IPS DF 6.9 (cell line): Measurements from ENCODE around the gene IL1RAPL1.
"Not testable (repeated sequence)": the region's sequence is repeated elsewhere in the genome, so short reads cannot be mapped to it uniquely, and the experiment has no call there.

Source experiments
- DNase-seq: peaks from one replicate; pipeline ENCODE4 v3.0.0-alpha.2; 2013; ENCODE audit warnings: low read depth, low spot score
- H3K27ac ChIP-seq: one replicate; pipeline ENCODE4 v1.5.1; 2013; ENCODE audit warnings: low read length, control low read depth
- H3K27me3 ChIP-seq: 2 replicates; pipeline ENCODE4 v1.6.1; 2013; ENCODE audit warnings: mild to moderate bottlenecking, low read length; ENCODE audit not compliant: control insufficient read depth, insufficient read depth
- H3K36me3 ChIP-seq: 2 replicates; pipeline ENCODE4 v1.6.1; 2013; ENCODE audit warnings: low read length; ENCODE audit not compliant: control insufficient read depth, insufficient read depth
- H3K4me1 ChIP-seq: 2 replicates; pipeline ENCODE4 v1.6.1; 2013; ENCODE audit warnings: low read length; ENCODE audit not compliant: control insufficient read depth, insufficient read depth
- H3K4me3 ChIP-seq: 2 replicates; pipeline ENCODE4 v1.5.1; 2013; ENCODE audit warnings: mild to moderate bottlenecking, low read length
- H3K9me3 ChIP-seq: 2 replicates; pipeline ENCODE4 v1.6.1; 2013; ENCODE audit warnings: low read length, inconsistent platforms; ENCODE audit not compliant: control insufficient read depth, insufficient read depth
- WGBS: extraction: QIAGEN DNeasy Blood & Tissue Kit; methylation state at CpG from one replicate; pipeline ENCODE4 v1.1.7; 2013; ENCODE audit warnings: mixed read lengths, missing lambda C conversion rate; ENCODE audit not compliant: insufficient read length, insufficient coverage; 5-methylcytosine and 5-hydroxymethylcytosine counted together

The IL1RAPL1 gene

GRCh38 chrX:29318012-29318411 is 730.8 kb downstream of the IL1RAPL1 start:
- H3K36me3 ChIP-seq, result no peaks in the 10 kb centered on the region
- H3K4me1 ChIP-seq, result no peaks in the 10 kb centered on the region
- DNase-seq, result no peak
- no peak overlapping the region for H3K27ac ChIP-seq
- H3K4me3 ChIP-seq, result no peak overlapping the region
- no peaks in the 10 kb centered on the region for H3K27me3 ChIP-seq
- H3K9me3 ChIP-seq, result no peaks in the 10 kb centered on the region
- WGBS, result no CpG with 5 or more reads among the region's 1 CpG

- not testable (repeated sequence) for H3K27ac ChIP-seq, H3K27me3 ChIP-seq, DNase-seq, H3K4me1 ChIP-seq, H3K36me3 ChIP-seq, H3K4me3 ChIP-seq, H3K9me3 ChIP-seq
- no CpG with 5 or more reads among the region's 3 CpGs for WGBS
These were observed 745.2 kb downstream of the IL1RAPL1 start for GRCh38 chrX:29332429-29332828.

GRCh38 chrX:29333091-29333490 is 745.8 kb downstream of the IL1RAPL1 start:
- H3K9me3 ChIP-seq, H3K4me1 ChIP-seq, H3K4me3 ChIP-seq, H3K27ac ChIP-seq, H3K36me3 ChIP-seq, H3K27me3 ChIP-seq, DNase-seq: not testable (repeated sequence)
- WGBS, result no CpG with 5 or more reads among the region's 27 CpGs

- no peaks in the 10 kb centered on the region for H3K27me3 ChIP-seq
- no peaks in the 10 kb centered on the region for H3K4me1 ChIP-seq
- H3K9me3 ChIP-seq, result no peaks in the 10 kb centered on the region
- no peak overlapping the region for H3K27ac ChIP-seq
- H3K4me3 ChIP-seq, result no peak overlapping the region
- H3K36me3 ChIP-seq, result no peaks in the 10 kb centered on the region
- DNase-seq, result no peak
These were observed 761.0 kb downstream of the IL1RAPL1 start for GRCh38 chrX:29348288-29348687.

GRCh38 chrX:29359276-29359675 is 772.0 kb downstream of the IL1RAPL1 start:
- no peak for DNase-seq
- Histone ChIP-seq H3K36me3 (no peaks in the 10 kb centered on the region), H3K9me3 (no peaks in the 10 kb centered on the region), H3K4me3 (no peak overlapping the region), H3K27ac (no peak overlapping the region), H3K4me1 (no peaks in the 10 kb centered on the region), H3K27me3 (no peaks in the 10 kb centered on the region)
- WGBS, result no CpG with 5 or more reads among the region's 1 CpG

- H3K36me3 ChIP-seq, H3K4me3 ChIP-seq, DNase-seq, H3K9me3 ChIP-seq, H3K27me3 ChIP-seq, H3K4me1 ChIP-seq, H3K27ac ChIP-seq: not testable (repeated sequence)
These were observed 787.5 kb downstream of the IL1RAPL1 start for GRCh38 chrX:29374765-29375164.

GRCh38 chrX:29376584-29376983 is 789.3 kb downstream of the IL1RAPL1 start:
- DNase-seq, result no peak
- Histone ChIP-seq H3K36me3 (no peaks in the 10 kb centered on the region), H3K27me3 (no peaks in the 10 kb centered on the region), H3K4me1 (no peaks in the 10 kb centered on the region), H3K4me3 (no peak overlapping the region), H3K27ac (no peak overlapping the region), H3K9me3 (no peaks in the 10 kb centered on the region)
- WGBS, result no CpG with 5 or more reads among the region's 1 CpG

GRCh38 chrX:29382811-29383210 is 795.6 kb downstream of the IL1RAPL1 start:
- Histone ChIP-seq H3K4me1 (no peaks in the 10 kb centered on the region), H3K4me3 (no peak overlapping the region), H3K9me3 (no peaks in the 10 kb centered on the region), H3K27ac (no peak overlapping the region), H3K27me3 (no peaks in the 10 kb centered on the region), H3K36me3 (no peaks in the 10 kb centered on the region)
- no peak for DNase-seq

- no peaks in the 10 kb centered on the region for H3K4me1 ChIP-seq
- DNase-seq, result no peak
- no peaks in the 10 kb centered on the region for H3K9me3 ChIP-seq
- no peaks in the 10 kb centered on the region for H3K36me3 ChIP-seq
- H3K4me3 ChIP-seq, result no peak overlapping the region
- no peaks in the 10 kb centered on the region for H3K27me3 ChIP-seq
- H3K27ac ChIP-seq, result no peak overlapping the region
- WGBS, result no CpG with 5 or more reads among the region's 1 CpG
These were observed 801.3 kb downstream of the IL1RAPL1 start for GRCh38 chrX:29388509-29388908.

GRCh38 chrX:29397506-29397905 is 810.3 kb downstream of the IL1RAPL1 start:
- H3K27me3 ChIP-seq, result no peaks in the 10 kb centered on the region
- H3K9me3 ChIP-seq, result no peaks in the 10 kb centered on the region
- no peak overlapping the region for H3K4me3 ChIP-seq
- DNase-seq, result no peak
- no peaks in the 10 kb centered on the region for H3K36me3 ChIP-seq
- H3K27ac ChIP-seq, result no peak overlapping the region
- H3K4me1 ChIP-seq, result no peaks in the 10 kb centered on the region

- H3K9me3 ChIP-seq, result no peaks in the 10 kb centered on the region
- no peaks in the 10 kb centered on the region for H3K4me1 ChIP-seq
- H3K27me3 ChIP-seq, result no peaks in the 10 kb centered on the region
- H3K4me3 ChIP-seq, result no peak overlapping the region
- no peak for DNase-seq
- no CpG with 5 or more reads among the region's 4 CpGs for WGBS
- H3K36me3 ChIP-seq, result no peaks in the 10 kb centered on the region
- H3K27ac ChIP-seq, result no peak overlapping the region
These were observed 820.1 kb downstream of the IL1RAPL1 start for GRCh38 chrX:29407357-29407756.
